ENCODE results near the gene B3GNT4. TPM values are rescaled to one million over a fixed set of nuclear protein-coding genes. Genes with fewer than 3 reads are reported as not detected.

Gene B3GNT4
- total and polyA plus RNA-seq, 4 experiments from 2014 or later, result 0.10 to 1.4 (median 0.93) TPM; not detected in 1

GRCh38 chr12:122166422-122167349 lies 36.8 kb upstream of the B3GNT4 start:
- H3K27ac Mint-ChIP-seq, result peak overlapping the region in 3 of 7 donors; percentile 10 to 53 (median 14)
- peaks cover 8 to 14% (median 12%) of the 10 kb centered on the region in 4 donors for H3K4me1 Mint-ChIP-seq
- no peak overlapping the region for H3K27ac ChIP-seq (ENCODE audit: low read depth, low read length)
- peaks cover 3 to 7% of the 10 kb centered on the region in 2 donors for H3K27me3 Mint-ChIP-seq
- no peaks in the 10 kb centered on the region for H3K36me3 ChIP-seq (ENCODE audit: insufficient read depth, low read length)
- intact Hi-C loops (cut with micrococcal nuclease), result no loop called here
- H3K4me3 Mint-ChIP-seq, result peak overlapping the region in 6 of 8 donors; percentile 21 to 76 (median 48)
- H3K27me3 ChIP-seq (ENCODE audit: insufficient read depth, low read length), result no peaks in the 10 kb centered on the region
- H3K36me3 Mint-ChIP-seq, result no peaks in the 10 kb centered on the region
- H3K4me3 ChIP-seq (ENCODE audit: low read length in 2 of 2), result no peak overlapping the region
- no peak for DNase-seq
- CTCF ChIA-PET (ENCODE audit: partially characterized antibody), result interaction anchor here (1.0 kb wide), 1 partner anchor 43 kb away, joined by 3 read pairs; no protein-coding TSS in a partner anchor
- H3K4me1 ChIP-seq (ENCODE audit: insufficient read depth, low read length), result peaks cover 10% of the 10 kb centered on the region
- H3K9me3 Mint-ChIP-seq, result no peaks in the 10 kb centered on the region
- POLR2A ChIA-PET (ENCODE audit: partially characterized antibody), result interaction anchor here (0.6 kb wide), 1 partner anchor 115 kb away, joined by 3 read pairs; no protein-coding TSS in a partner anchor
- no peaks in the 10 kb centered on the region for H3K9me3 ChIP-seq (ENCODE audit: control insufficient read depth in 1 of 2, low read length in 2 of 2)

GRCh38 chr12:122167356-122167925 lies 36.1 kb upstream of the B3GNT4 start:
- CTCF ChIA-PET (ENCODE audit: partially characterized antibody), result interaction anchor here (1.0 kb wide), 1 partner anchor 44 kb away, joined by 3 read pairs; no protein-coding TSS in a partner anchor
- POLR2A ChIA-PET (ENCODE audit: partially characterized antibody), result no interaction called here
- Mint-ChIP-seq H3K27ac (peak overlapping the region in 2 of 7 donors; percentile 14 to 53), H3K9me3 (no peaks in the 10 kb centered on the region), H3K36me3 (no peaks in the 10 kb centered on the region), H3K27me3 (peaks cover 3 to 7% of the 10 kb centered on the region in 2 donors), H3K4me1 (peaks cover 7 to 10% (median 10%) of the 10 kb centered on the region in 4 donors), H3K4me3 (peak overlapping the region in 5 of 8 donors; percentile 22 to 76 (median 62))
- peaks cover 6% of the 10 kb centered on the region for H3K4me1 ChIP-seq (ENCODE audit: insufficient read depth, low read length)
- H3K27ac ChIP-seq (ENCODE audit: low read depth, low read length), result no peak overlapping the region
- no peaks in the 10 kb centered on the region for H3K9me3 ChIP-seq (ENCODE audit: control insufficient read depth in 1 of 2, low read length in 2 of 2)
- no peaks in the 10 kb centered on the region for H3K36me3 ChIP-seq (ENCODE audit: insufficient read depth, low read length)
- H3K27me3 ChIP-seq (ENCODE audit: insufficient read depth, low read length), result no peaks in the 10 kb centered on the region
- DNase-seq, result no peak
- intact Hi-C loops (cut with micrococcal nuclease), result no loop called here
- H3K4me3 ChIP-seq (ENCODE audit: low read length in 2 of 2), result no peak overlapping the region

- no peak overlapping the region for H3K4me3 Mint-ChIP-seq
- no peak overlapping the region for H3K27ac ChIP-seq (ENCODE audit: low read depth, low read length)
- H3K27me3 Mint-ChIP-seq, result peaks cover 2 to 7% of the 10 kb centered on the region in 2 donors
- no peaks in the 10 kb centered on the region for H3K9me3 ChIP-seq (ENCODE audit: control insufficient read depth in 1 of 2, low read length in 2 of 2)
- CTCF ChIA-PET (ENCODE audit: partially characterized antibody), result interaction anchor here (0.9 kb wide), 1 partner anchor 24 kb away, joined by 3 read pairs; no protein-coding TSS in a partner anchor
- peaks cover 6% of the 10 kb centered on the region for H3K4me1 ChIP-seq (ENCODE audit: insufficient read depth, low read length)
- no peaks in the 10 kb centered on the region for H3K9me3 Mint-ChIP-seq
- peaks cover 7 to 10% (median 10%) of the 10 kb centered on the region in 4 donors for H3K4me1 Mint-ChIP-seq
- H3K27ac Mint-ChIP-seq, result no peak overlapping the region
- H3K36me3 ChIP-seq (ENCODE audit: insufficient read depth, low read length), result no peaks in the 10 kb centered on the region
- DNase-seq, result no peak
- intact Hi-C loops (cut with micrococcal nuclease), result no loop called here
- no peak overlapping the region for H3K4me3 ChIP-seq (ENCODE audit: low read length in 2 of 2)
- no peaks in the 10 kb centered on the region for H3K27me3 ChIP-seq (ENCODE audit: insufficient read depth, low read length)
- POLR2A ChIA-PET (ENCODE audit: partially characterized antibody), result no interaction called here
- H3K36me3 Mint-ChIP-seq, result no peaks in the 10 kb centered on the region
Measured at GRCh38 chr12:122168492-122168891, 35.0 kb upstream of the B3GNT4 start.

DNA sequence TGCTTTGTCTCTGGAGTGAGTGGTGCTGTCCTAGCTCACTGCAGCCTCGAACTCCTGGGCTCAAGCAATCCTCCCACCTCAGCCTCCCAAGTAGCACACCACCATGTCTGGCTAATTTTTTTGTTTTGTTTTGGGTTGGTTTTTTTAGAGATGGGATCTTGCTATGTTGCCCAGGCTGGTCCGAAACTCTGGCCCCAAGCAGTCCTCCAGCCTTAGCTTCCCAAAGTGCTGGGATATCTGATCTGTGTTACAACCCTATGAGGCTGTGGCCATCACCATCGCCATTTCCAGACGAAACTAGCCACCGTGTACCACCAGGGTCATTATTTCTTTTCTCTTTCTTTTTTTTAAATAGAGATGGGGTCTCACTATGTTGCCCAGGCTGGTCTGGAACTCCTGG lies 32.1 kb upstream of the B3GNT4 start:
- Mint-ChIP-seq H3K4me1 (peaks cover 7 to 10% (median 9%) of the 10 kb centered on the region in 4 donors), H3K36me3 (no peaks in the 10 kb centered on the region), H3K9me3 (peaks cover 0 to 1% (median 0%) of the 10 kb centered on the region in 8 donors), H3K4me3 (no peak overlapping the region), H3K27ac (no peak overlapping the region), H3K27me3 (peaks cover 2 to 9% of the 10 kb centered on the region in 2 donors)
- H3K36me3 ChIP-seq (ENCODE audit: insufficient read depth, low read length), result no peaks in the 10 kb centered on the region
- H3K4me3 ChIP-seq (ENCODE audit: low read length in 2 of 2), result no peak overlapping the region
- POLR2A ChIA-PET (ENCODE audit: partially characterized antibody), result no interaction called here
- peaks cover 6% of the 10 kb centered on the region for H3K4me1 ChIP-seq (ENCODE audit: insufficient read depth, low read length)
- no peaks in the 10 kb centered on the region for H3K9me3 ChIP-seq (ENCODE audit: control insufficient read depth in 1 of 2, low read length in 2 of 2)
- intact Hi-C loops (cut with micrococcal nuclease), result no loop called here
- no peaks in the 10 kb centered on the region for H3K27me3 ChIP-seq (ENCODE audit: insufficient read depth, low read length)
- H3K27ac ChIP-seq (ENCODE audit: low read depth, low read length), result no peak overlapping the region
- DNase-seq, result no peak
- CTCF ChIA-PET (ENCODE audit: partially characterized antibody), result no interaction called here

DNA sequence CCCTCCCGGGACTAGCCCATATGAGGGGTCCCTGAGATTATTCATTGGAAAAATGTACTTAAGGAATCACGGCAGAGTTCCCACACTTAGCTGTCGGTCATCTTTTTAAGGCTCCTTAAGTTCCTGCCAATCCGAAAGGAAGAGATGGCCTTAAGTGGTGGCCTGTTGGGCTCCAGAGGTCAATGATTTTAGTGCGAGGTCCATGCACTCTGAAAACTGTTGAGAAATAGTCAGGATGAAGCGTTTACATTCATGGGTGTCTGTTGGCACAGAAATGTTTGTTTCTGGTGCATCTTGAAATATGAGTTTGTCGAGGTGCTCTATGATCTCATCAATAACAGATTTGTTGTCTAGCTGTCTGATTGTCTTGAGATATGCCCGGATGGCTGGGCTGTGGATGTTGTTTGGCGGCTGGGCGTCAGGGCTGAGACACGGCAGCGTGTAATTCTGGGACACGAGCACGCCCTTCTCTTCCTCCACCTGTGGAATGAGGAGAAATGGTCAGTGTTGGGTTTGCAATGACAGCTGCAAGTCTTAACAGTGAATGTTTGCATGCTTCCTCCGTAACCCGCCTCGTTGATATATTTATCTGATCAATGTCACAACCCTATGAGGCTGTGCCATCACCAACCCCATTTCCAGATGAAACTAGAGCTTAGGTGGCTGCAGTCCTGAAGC lies 31.1 kb upstream of the B3GNT4 start:
- no peaks in the 10 kb centered on the region for H3K4me1 ChIP-seq (ENCODE audit: insufficient read depth, low read length)
- Mint-ChIP-seq H3K9me3 (peaks cover 0 to 1% (median 0%) of the 10 kb centered on the region in 8 donors), H3K36me3 (no peaks in the 10 kb centered on the region), H3K4me3 (no peak overlapping the region), H3K27me3 (peaks cover 2% of the 10 kb centered on the region in 2 donors), H3K27ac (no peak overlapping the region), H3K4me1 (peaks cover under 1 to 1% (median under 1%) of the 10 kb centered on the region in 4 donors)
- no peak for DNase-seq
- no peaks in the 10 kb centered on the region for H3K9me3 ChIP-seq (ENCODE audit: control insufficient read depth in 1 of 2, low read length in 2 of 2)
- intact Hi-C loops (cut with micrococcal nuclease), result no loop called here
- no peaks in the 10 kb centered on the region for H3K27me3 ChIP-seq (ENCODE audit: insufficient read depth, low read length)
- H3K27ac ChIP-seq (ENCODE audit: low read depth, low read length), result no peak overlapping the region
- ChIA-PET CTCF (ENCODE audit: partially characterized antibody) (interaction anchor here (1.4 kb wide), 1 partner anchor 183 kb away, joined by 3 read pairs; no protein-coding TSS in a partner anchor), POLR2A (ENCODE audit: partially characterized antibody) (no interaction called here)
- H3K4me3 ChIP-seq (ENCODE audit: low read length in 2 of 2), result no peak overlapping the region
- H3K36me3 ChIP-seq (ENCODE audit: insufficient read depth, low read length), result no peaks in the 10 kb centered on the region

DNA sequence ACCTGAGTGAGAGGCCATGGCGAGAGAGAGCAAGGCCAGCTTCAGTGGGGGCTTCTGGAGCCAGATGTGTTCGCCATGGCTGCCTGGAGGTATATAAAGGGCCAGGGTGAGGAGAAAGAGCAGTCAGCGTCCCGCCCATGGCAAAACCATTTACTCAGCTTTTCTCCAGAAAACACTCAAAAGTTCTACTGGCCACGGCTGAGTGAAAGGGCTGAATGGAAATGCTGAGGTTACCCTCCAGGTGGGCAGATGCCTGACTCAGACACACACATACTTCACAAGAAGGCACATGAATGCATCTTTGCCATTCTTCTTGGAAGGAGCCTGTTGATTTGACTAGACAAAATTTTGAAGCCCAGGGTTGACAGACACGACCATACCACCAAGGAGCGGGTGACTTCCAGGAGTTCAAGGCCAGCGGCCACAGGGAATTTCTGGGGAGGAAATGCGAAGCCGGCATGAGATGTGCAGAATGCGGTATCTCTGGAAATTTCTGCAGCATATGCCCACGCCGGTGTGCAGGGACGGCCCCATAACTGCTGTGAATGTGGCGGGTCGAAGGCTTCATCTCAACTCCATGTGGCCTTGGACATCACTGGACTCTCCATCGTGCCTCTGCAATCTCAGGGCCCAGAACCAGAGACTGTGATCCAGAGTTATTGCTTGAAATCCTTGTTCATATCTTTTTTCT lies 29.2 kb upstream of the B3GNT4 start, which contains the start of gene IL31:
Gene IL31 (minus strand): TSS at position 67 of the 691 bp plus-strand sequence. CDS start 49 bp downstream, at position 18.
- H3K27ac Mint-ChIP-seq, result no peak within 1 kb of the TSS
- POLR2A ChIA-PET (ENCODE audit: partially characterized antibody), result no interaction called here
- no peaks in the 10 kb centered on the region for H3K36me3 Mint-ChIP-seq
- intact Hi-C loops (cut with micrococcal nuclease), result no loop called here
- Histone ChIP-seq H3K4me3 (ENCODE audit: low read length in 2 of 2) (no peak within 1 kb of the TSS), H3K27ac (ENCODE audit: low read depth, low read length) (no peak within 1 kb of the TSS), H3K36me3 (ENCODE audit: insufficient read depth, low read length) (no peaks in the 10 kb centered on the region), H3K27me3 (ENCODE audit: insufficient read depth, low read length) (no peaks in the 10 kb centered on the region), H3K9me3 (ENCODE audit: control insufficient read depth in 1 of 2, low read length in 2 of 2) (no peaks in the 10 kb centered on the region), H3K4me1 (ENCODE audit: insufficient read depth, low read length) (no peaks in the 10 kb centered on the region)
- H3K4me3 Mint-ChIP-seq, result no peak within 1 kb of the TSS
- CTCF ChIA-PET (ENCODE audit: partially characterized antibody), result no interaction called here
- no peak for DNase-seq
- peaks cover 0 to 2% of the 10 kb centered on the region in 2 donors for H3K27me3 Mint-ChIP-seq
- H3K4me1 Mint-ChIP-seq, result no peaks in the 10 kb centered on the region
- peaks cover 0 to 1% (median 0%) of the 10 kb centered on the region in 8 donors for H3K9me3 Mint-ChIP-seq
